GF-D8 (cell line): Measurements from ENCODE around the gene YIPF2.
"Not testable (repeated sequence)": the region's sequence is repeated elsewhere in the genome, so short reads cannot be mapped to it uniquely, and the experiment has no call there.

Source experiments
- DNase-seq: peaks from one replicate; lab custom pipeline; 2025; lab: John Stamatoyannopoulos, UW

Gene YIPF2

GRCh38 chr19:10928563-10929401, at the start of gene YIPF2, which contains the start of gene TIMM29:
Gene YIPF2, minus strand, starts transcription at chr19:10928639. Its CDS starts 229 bp downstream, at chr19:10928410.
Gene TIMM29, plus strand, starts transcription at chr19:10928811. Its CDS starts 12 bp downstream, at chr19:10928823.
- DNase-seq, result peak; percentile 92

- no peak for DNase-seq
These were observed 49.3 kb upstream of the YIPF2 start for GRCh38 chr19:10977742-10978092.

GRCh38 chr19:10976131-10976892, 47.9 kb upstream of the YIPF2 start:
- DNase-seq, result no peak

- DNase-seq, result no peak
These were observed 47.1 kb upstream of the YIPF2 start for GRCh38 chr19:10975374-10976130.

- DNase-seq, result no peak
These were observed 42.8 kb upstream of the YIPF2 start for GRCh38 chr19:10971107-10971726.

- no peak for DNase-seq
These were observed 40.2 kb upstream of the YIPF2 start for GRCh38 chr19:10968527-10969135.

- DNase-seq, result no peak
These were observed 38.4 kb upstream of the YIPF2 start for GRCh38 chr19:10966809-10967208.

- DNase-seq, result no peak
These were observed 37.0 kb upstream of the YIPF2 start for GRCh38 chr19:10965398-10965797.

- no peak for DNase-seq
These were observed 36.5 kb upstream of the YIPF2 start for GRCh38 chr19:10964903-10965302.

- DNase-seq, result no peak
These were observed 35.4 kb upstream of the YIPF2 start for GRCh38 chr19:10963865-10964264.

- no peak for DNase-seq
These were observed 34.4 kb upstream of the YIPF2 start for GRCh38 chr19:10962863-10963262.

GRCh38 chr19:10961073-10961860, 32.8 kb upstream of the YIPF2 start:
- no peak for DNase-seq

GRCh38 chr19:10960314-10961072, 32.1 kb upstream of the YIPF2 start, which contains the start of gene SMARCA4:
Gene SMARCA4, plus strand, starts transcription at chr19:10961030. Its CDS starts 23,122 bp downstream, at chr19:10984152.
- DNase-seq, result peak; percentile 88

- DNase-seq, result not testable (repeated sequence)
These were observed 31.0 kb upstream of the YIPF2 start for GRCh38 chr19:10959277-10959968.

- DNase-seq, result no peak
These were observed 24.4 kb upstream of the YIPF2 start for GRCh38 chr19:10952809-10953208.

- no peak for DNase-seq
These were observed 18.7 kb upstream of the YIPF2 start for GRCh38 chr19:10946958-10947657.

GRCh38 chr19:10945264-10945663, 16.8 kb upstream of the YIPF2 start:
- no peak for DNase-seq

- not testable (repeated sequence) for DNase-seq
These were observed 15.0 kb upstream of the YIPF2 start for GRCh38 chr19:10943412-10943811.
